Osteocyte (in vitro differentiated cells): ENCODE data around the gene PPM1L. TPM values are rescaled to one million over a fixed set of nuclear protein-coding genes. Genes with fewer than 3 reads are reported as not detected.

Experiments used
- DNase-seq: peaks from one replicate; pipeline ENCODE4 v3.0.0; 2021; ENCODE audit warnings: mixed read lengths; ENCODE audit not compliant: unreplicated experiment; ENCODE audit errors: extremely low spot score
- H3K27ac Mint-ChIP-seq: one replicate; pipeline ENCODE4 v1.8.0; 2021; ENCODE audit warnings: mild to moderate bottlenecking, mixed read lengths; ENCODE audit not compliant: unreplicated experiment
- H3K27me3 Mint-ChIP-seq: one replicate; pipeline ENCODE4 v1.8.0; 2021; ENCODE audit warnings: mixed read lengths; ENCODE audit not compliant: unreplicated experiment
- H3K36me3 Mint-ChIP-seq: one replicate; pipeline ENCODE4 v1.8.0; 2021; ENCODE audit warnings: mixed read lengths; ENCODE audit not compliant: unreplicated experiment
- H3K4me1 Mint-ChIP-seq: one replicate; pipeline ENCODE4 v1.8.0; 2021; ENCODE audit warnings: mixed read lengths; ENCODE audit not compliant: unreplicated experiment
- H3K4me3 Mint-ChIP-seq: one replicate; pipeline ENCODE4 v1.8.0; 2021; ENCODE audit warnings: mild to moderate bottlenecking, moderate library complexity, mixed read lengths; ENCODE audit not compliant: unreplicated experiment
- H3K9me3 Mint-ChIP-seq: one replicate; pipeline ENCODE4 v1.8.0; 2021; ENCODE audit warnings: mixed read lengths; ENCODE audit not compliant: unreplicated experiment
- total RNA-seq: library from RNA; stranded (reverse); gene quantifications from 2 replicates; pipeline ENCODE4 v1.2.1, GENCODE V29; 2021
- TF ChIP-seq, protein P1 (sequence below): fragments of 200-600 bp; sonication (generic); IDR thresholded peaks from 2 replicates; pipeline ENCODE4 v1.5.0; 2021; ENCODE audit warnings: antibody characterized with exemption, mild to moderate bottlenecking, moderate library complexity

The PPM1L gene
- total RNA-seq, 1 donor from 2014 or later: 9.1 TPM

DNA sequence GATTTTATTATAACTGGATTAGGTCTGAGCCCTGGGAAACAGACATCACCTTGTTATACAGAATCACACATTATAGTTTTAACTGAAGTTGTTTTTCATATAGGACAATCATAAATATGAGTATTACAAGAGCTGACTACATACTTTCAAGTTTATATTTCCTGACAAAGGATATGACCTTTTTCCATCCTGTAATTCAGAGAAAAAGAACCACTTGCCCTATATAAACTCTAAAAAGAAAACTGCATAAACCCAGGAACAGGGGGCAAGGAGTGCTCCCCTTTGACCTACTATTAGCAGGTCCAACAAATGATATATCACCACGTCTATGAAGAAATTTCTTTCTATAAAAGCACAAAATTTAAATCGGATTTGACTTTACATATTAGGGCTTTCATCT, 328.2 kb downstream of the PPM1L start:
- DNase-seq: no peak
- H3K4me1 Mint-ChIP-seq: no peaks in the 10 kb centered on the region
- H3K9me3 Mint-ChIP-seq: no peaks in the 10 kb centered on the region
- H3K4me3 Mint-ChIP-seq: no peak overlapping the region
- H3K27me3 Mint-ChIP-seq: no peaks in the 10 kb centered on the region
- TF ChIP-seq, protein P1, sequence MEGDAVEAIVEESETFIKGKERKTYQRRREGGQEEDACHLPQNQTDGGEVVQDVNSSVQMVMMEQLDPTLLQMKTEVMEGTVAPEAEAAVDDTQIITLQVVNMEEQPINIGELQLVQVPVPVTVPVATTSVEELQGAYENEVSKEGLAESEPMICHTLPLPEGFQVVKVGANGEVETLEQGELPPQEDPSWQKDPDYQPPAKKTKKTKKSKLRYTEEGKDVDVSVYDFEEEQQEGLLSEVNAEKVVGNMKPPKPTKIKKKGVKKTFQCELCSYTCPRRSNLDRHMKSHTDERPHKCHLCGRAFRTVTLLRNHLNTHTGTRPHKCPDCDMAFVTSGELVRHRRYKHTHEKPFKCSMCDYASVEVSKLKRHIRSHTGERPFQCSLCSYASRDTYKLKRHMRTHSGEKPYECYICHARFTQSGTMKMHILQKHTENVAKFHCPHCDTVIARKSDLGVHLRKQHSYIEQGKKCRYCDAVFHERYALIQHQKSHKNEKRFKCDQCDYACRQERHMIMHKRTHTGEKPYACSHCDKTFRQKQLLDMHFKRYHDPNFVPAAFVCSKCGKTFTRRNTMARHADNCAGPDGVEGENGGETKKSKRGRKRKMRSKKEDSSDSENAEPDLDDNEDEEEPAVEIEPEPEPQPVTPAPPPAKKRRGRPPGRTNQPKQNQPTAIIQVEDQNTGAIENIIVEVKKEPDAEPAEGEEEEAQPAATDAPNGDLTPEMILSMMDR: no peak
- peaks cover 19% of the 10 kb centered on the region for H3K36me3 Mint-ChIP-seq
- H3K27ac Mint-ChIP-seq: no peak overlapping the region

- Mint-ChIP-seq H3K9me3 (no peaks in the 10 kb centered on the region), H3K4me3 (no peak overlapping the region), H3K27ac (no peak overlapping the region), H3K36me3 (peaks cover 6% of the 10 kb centered on the region), H3K4me1 (no peaks in the 10 kb centered on the region), H3K27me3 (no peaks in the 10 kb centered on the region)
- TF ChIP-seq, protein P1: no peak
- DNase-seq: no peak
Observed at GRCh38 chr3:161093895-161094294, 337.9 kb downstream of the PPM1L start.

- Mint-ChIP-seq H3K36me3 (peaks cover 15% of the 10 kb centered on the region), H3K27me3 (no peaks in the 10 kb centered on the region), H3K4me1 (no peaks in the 10 kb centered on the region), H3K4me3 (no peak overlapping the region), H3K9me3 (no peaks in the 10 kb centered on the region), H3K27ac (no peak overlapping the region)
- TF ChIP-seq, protein P1: peak; percentile 42
- no peak for DNase-seq
Observed at GRCh38 chr3:161096771-161097367, 340.8 kb downstream of the PPM1L start.

DNA sequence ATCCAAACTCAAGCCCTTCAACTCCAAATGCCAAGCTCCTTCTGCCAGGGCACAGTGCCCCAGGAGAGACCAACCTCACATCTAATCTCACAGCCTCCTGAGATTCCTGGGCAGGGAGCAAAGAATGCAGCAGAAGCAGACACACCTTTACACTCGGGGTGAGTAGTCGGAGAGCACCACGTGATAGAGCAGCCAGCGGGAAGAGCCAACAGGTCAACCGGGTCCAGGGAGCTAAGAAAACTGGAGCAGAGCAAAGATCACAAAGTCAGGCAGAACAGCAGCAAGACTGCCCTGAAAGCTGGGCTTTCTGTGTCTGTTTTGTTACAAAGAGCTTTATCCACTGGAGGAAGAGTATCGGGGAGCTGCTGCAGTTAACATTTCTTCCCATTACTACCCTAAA, 345.0 kb downstream of the PPM1L start:
- H3K27me3 Mint-ChIP-seq: no peaks in the 10 kb centered on the region
- H3K4me1 Mint-ChIP-seq: peaks cover 9% of the 10 kb centered on the region
- TF ChIP-seq, protein P1: no peak
- no peak overlapping the region for H3K4me3 Mint-ChIP-seq
- no peaks in the 10 kb centered on the region for H3K9me3 Mint-ChIP-seq
- no peak for DNase-seq
- no peak overlapping the region for H3K27ac Mint-ChIP-seq
- H3K36me3 Mint-ChIP-seq: peaks cover 17% of the 10 kb centered on the region

DNA sequence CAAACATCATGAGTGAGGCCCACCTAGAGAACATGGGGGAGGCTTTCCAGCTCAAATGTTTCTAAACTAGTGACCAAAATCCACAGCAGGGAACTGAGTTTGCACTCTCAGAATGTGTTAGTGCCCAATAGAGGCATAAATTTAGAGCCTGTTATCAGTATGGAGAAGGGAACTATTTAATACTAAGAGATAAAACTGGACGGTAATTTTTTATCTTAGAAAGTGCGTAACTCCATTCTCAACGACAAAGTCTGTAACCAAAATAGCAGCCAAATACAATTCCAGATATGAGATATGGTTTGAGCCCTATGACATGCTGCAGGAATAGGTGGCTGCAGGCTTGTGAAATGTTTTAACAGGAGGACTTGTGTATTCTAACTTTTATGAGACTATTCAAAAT, 345.6 kb downstream of the PPM1L start:
- no peak for DNase-seq
- no peaks in the 10 kb centered on the region for H3K27me3 Mint-ChIP-seq
- peaks cover 17% of the 10 kb centered on the region for H3K36me3 Mint-ChIP-seq
- peaks cover 9% of the 10 kb centered on the region for H3K4me1 Mint-ChIP-seq
- no peak overlapping the region for H3K27ac Mint-ChIP-seq
- TF ChIP-seq, protein P1: no peak
- no peak overlapping the region for H3K4me3 Mint-ChIP-seq
- H3K9me3 Mint-ChIP-seq: no peaks in the 10 kb centered on the region
